ENCODE results near the gene PPDPF.
"Not testable (repeated sequence)": the region's sequence is repeated elsewhere in the genome, so short reads cannot be mapped to it uniquely, and the experiment has no call there.

The PPDPF gene

GRCh38 chr20:63553251-63553932 lies 32.8 kb downstream of the PPDPF start:
- peak; percentile 15 for DNase-seq

- DNase-seq, result peak; percentile 50
Observed at GRCh38 chr20:63553933-63554290, 33.3 kb downstream of the PPDPF start, which contains the start of gene FNDC11. TSS of gene FNDC11 (plus strand) at chr20:63554159. CDS start at chr20:63555664, 1,505 bp downstream.

GRCh38 chr20:63554361-63555278 lies 34.1 kb downstream of the PPDPF start:
- peak; percentile 35 for DNase-seq

GRCh38 chr20:63555661-63556381 lies 35.3 kb downstream of the PPDPF start:
- DNase-seq, result peak; percentile 5

- no peak for DNase-seq
Observed at GRCh38 chr20:63556873-63557478, 36.4 kb downstream of the PPDPF start.

- no peak for DNase-seq
Observed at GRCh38 chr20:63557481-63557891, 36.9 kb downstream of the PPDPF start.

- no peak for DNase-seq
Observed at GRCh38 chr20:63558804-63559484, 38.4 kb downstream of the PPDPF start.

GRCh38 chr20:63559485-63560332 lies 39.1 kb downstream of the PPDPF start:
- DNase-seq, result not testable (repeated sequence)

- no peak for DNase-seq
Observed at GRCh38 chr20:63560333-63560805, 39.8 kb downstream of the PPDPF start.

- DNase-seq, result no peak
Observed at GRCh38 chr20:63560856-63561609, 40.5 kb downstream of the PPDPF start.

GRCh38 chr20:63561624-63562396 lies 41.2 kb downstream of the PPDPF start:
- no peak for DNase-seq

GRCh38 chr20:63562461-63563224 lies 42.1 kb downstream of the PPDPF start:
- no peak for DNase-seq

- DNase-seq, result no peak
Observed at GRCh38 chr20:63563225-63563935, 42.8 kb downstream of the PPDPF start.

- no peak for DNase-seq
Observed at GRCh38 chr20:63564036-63564810, 43.7 kb downstream of the PPDPF start.

- DNase-seq, result no peak
Observed at GRCh38 chr20:63565021-63565698, 44.6 kb downstream of the PPDPF start.

- no peak for DNase-seq
Observed at GRCh38 chr20:63565699-63566335, 45.3 kb downstream of the PPDPF start.
